GM21526 (cell line): Measurements from ENCODE around the gene ASB14.

ENCODE experiments used
- ATAC-seq: cut with Tn5 transposase; IDR thresholded peaks from one replicate; pipeline ENCODE4 v1.9.1; 2021; ENCODE audit warnings: moderate library complexity; ENCODE audit not compliant: unreplicated experiment, low FRiP score

ASB14 gene

DNA sequence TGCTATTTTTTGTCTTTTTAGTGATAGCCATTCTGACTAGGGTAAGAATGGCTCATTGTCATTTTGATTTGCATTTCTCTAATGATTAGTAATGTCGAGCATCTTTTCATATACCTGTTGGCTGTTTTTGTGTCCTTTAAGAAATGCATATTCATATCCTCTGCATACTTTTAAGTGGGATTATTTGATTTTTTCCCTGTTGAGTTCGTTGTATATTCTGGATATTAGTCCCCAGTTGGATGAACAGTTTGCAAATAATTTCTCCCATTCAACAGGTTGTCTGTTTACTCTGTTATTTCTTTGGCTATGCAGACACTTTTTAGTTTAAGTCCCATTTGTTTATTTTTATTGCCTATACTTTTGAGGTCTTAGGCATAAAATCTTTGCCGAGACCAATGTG, 30.6 kb downstream of the ASB14 start:
- no peak for ATAC-seq

DNA sequence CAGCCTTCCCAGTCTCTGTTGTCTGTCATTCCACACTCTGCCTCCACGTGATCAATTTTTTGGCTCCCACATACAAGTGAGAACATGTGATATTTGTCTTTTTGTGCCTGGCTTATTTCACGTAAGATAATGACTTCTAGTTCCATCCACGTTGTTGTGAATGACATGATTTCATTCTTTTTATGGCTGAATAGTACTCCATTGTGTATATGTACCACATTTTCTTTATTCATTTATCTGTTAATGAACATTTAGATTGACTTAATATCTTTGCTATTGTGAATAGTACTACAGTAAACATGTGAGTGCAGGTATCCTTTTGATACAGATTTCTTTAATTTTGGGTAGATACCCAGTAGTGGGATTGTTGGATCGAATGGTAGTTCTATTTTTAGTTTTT, 31.4 kb downstream of the ASB14 start:
- no peak for ATAC-seq

DNA sequence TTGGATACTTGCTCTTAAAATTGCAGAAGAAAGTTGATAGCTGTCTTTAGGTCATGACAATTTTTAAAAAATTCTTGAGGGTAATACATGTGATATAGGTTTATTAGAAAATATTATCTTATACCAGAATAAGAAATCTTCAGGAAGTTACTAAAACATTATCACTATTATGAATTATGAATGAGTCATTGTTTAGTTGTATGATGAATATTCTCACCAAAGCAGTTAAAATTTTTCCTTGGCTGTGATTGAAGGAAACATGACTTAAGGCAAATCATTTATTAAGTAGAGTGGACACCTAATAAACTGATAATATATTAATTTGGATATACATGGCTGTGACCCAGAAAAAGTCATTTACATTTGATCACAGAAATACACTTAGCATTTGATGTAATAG, 34.8 kb downstream of the ASB14 start:
- ATAC-seq, result no peak

DNA sequence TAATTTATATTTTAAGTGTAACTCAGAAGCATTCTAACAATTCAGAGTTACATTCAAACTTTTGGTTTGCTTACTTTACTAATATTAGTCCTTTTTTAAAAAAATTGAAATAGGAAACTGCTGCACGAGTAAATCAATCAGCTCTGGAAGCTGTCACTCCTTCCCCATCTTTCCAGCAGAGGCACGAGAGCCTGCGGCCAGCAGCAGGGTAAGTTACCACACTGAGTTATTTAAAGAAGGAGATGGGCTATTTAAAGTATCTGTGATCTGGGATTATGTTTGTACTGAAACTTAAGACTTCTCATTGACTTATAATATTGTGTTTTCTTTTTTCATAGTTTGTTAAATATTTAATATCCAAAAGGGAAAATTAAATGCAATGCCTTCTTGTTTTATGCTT, 35.6 kb downstream of the ASB14 start:
- ATAC-seq, result no peak

DNA sequence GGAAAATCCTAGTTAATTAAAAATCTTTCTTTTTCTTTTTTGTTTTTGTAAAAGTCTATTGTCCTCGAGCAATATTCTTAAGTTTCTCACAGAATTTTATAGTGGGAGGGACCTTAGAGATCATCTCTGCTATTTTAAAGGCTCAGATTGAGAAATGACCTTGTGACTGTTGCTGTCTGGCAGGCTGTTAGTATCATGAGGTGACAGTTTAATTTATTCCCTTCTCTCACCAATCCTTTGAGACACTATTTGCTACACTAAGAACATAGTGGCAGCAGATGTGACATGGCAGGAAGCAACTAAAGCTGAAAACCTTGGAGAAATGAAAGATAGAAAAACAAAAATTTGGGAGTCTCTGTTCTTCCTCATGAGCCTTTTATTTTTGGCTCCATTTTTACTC, 40.1 kb downstream of the ASB14 start:
- no peak for ATAC-seq

DNA sequence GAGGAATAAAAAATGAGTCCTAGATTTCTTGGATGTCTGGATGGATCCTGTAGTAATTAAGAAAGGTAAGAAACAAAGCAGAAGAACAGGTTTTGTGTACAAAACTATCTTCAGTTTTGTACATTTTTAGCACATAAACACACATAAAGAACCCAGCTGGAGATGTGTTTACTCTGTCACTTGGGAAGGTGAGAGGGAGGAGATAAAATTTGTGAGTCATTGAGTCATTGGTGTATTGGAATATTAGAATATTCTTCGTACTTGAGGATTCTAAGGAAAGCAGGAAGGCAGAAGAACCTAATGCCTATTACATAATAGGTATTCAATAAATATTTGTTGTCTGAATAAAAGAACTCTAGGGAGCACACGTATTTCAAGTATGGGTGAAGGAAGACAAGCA, 47.5 kb downstream of the ASB14 start:
- no peak for ATAC-seq

DNA sequence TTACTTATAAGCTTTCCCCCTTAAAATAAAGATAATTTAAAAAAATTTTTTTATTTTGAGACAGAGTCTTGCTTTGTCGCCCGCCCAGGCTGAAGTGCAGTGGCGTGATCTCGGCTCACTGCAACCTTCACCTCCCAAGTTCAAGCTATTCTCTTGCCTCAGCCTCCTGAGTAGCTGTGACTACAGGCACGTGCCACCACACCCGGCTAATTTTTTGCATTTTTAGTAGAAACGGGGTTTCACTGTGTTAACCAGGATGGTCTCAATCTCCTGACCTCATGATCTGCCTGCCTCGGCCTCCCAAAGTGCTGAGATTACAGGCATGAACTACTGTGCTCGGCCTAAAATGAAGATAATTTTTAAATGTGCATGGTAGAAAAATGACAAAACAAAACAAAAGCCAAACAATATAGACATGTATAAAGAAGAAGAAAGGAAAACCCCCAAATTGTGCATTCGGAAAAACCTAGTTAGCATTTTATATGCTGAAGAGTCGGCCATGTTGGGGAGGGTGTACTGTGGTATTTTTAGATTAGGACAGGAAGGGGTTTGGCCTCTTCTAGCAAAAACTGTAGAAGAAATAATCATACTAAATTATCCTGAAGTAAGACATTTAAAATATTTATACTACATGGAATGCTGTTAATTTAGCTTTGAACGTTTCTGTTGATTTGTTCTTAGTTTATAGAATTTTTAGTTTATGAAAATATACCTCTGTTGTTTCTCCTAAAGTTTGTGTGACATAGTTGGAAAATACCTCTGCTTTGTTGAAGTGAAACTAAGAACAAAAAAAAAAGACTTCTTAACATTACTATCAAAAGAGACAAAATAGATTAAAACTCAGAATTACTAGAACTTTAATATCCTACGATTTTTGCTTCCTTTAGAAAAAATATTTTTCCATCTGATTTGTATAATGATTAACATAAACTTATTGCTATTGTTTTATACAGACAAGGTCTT, 57.6 kb downstream of the ASB14 start:
- peak; percentile 57 for ATAC-seq

DNA sequence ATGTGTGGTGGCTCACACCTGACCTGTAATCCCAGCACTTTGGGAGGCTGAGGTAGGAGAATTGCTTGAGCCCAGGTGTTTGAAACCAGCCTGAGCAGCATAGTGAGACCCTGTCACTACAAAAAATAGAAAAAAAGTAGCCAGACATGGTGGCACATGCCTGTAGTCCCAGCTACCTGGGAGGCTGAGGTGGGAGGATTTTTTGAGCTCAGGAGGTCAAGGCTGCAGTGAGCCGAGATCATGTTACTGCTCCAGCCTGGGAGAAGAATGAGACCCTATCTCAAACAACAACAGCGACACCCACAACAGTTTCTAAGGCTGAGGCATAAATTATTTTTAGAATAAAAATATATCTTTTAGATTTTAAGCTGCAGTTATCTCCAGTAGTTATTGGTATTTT, 58.7 kb downstream of the ASB14 start:
- no peak for ATAC-seq

DNA sequence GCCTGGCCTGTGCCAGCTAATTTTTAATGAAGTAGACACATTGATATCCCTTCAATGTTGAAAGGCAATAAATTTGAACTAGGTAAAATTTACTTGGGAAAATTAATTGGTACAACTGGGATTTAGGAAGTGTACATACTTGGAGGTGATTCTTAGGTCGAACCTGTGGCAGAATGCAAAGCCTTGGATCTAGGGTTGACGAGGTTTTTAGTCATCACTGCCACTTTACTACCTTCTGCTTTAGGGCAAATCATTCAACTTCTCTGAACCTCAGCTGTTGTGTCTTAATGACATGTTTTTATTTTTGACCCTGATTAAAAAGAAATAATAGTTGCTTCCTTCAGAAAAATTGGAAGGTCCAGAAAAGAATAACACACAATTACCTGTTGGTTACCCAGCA, 62.5 kb downstream of the ASB14 start:
- no peak for ATAC-seq

DNA sequence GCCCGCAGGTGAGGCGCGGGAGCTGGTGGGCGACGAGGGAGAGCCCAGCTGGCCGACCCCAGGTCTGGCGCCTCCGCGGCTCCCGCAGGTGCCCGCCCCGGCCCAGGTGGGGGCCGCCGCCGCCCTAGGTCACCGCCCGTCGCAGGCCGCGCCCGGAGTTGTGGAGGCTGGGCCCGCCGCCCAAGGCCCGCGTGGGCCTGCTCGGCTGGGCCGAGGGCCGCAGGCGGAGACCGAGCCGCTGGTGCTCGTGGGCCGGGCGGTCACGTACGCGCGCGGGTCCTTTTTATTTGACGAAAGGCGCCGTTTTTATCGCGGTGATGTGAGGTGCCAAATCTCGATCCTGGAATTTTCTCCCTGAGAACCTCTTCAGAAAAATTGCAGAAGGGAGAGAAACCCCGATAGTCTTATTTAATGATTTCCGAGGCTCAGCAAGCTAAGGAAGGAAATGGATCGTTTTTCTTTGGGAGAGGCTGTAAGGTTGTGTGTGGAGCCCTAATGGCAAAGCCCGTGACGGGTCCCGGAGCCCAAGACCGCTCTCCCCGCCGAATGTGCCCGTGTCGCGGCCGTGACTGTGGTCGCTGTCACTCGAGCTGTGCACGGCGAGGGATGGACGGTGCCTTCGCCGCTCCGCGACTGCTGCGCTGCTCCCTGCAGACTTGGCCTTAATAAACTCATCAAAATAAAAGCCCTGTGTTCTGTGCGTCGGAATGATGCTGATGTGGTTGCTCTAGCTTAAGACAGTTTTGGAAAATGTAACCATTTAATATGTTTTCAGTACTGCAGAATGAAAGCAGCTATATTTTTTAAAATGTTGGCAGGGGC, 64.3 kb downstream of the ASB14 start:
- peak; percentile 39 for ATAC-seq

DNA sequence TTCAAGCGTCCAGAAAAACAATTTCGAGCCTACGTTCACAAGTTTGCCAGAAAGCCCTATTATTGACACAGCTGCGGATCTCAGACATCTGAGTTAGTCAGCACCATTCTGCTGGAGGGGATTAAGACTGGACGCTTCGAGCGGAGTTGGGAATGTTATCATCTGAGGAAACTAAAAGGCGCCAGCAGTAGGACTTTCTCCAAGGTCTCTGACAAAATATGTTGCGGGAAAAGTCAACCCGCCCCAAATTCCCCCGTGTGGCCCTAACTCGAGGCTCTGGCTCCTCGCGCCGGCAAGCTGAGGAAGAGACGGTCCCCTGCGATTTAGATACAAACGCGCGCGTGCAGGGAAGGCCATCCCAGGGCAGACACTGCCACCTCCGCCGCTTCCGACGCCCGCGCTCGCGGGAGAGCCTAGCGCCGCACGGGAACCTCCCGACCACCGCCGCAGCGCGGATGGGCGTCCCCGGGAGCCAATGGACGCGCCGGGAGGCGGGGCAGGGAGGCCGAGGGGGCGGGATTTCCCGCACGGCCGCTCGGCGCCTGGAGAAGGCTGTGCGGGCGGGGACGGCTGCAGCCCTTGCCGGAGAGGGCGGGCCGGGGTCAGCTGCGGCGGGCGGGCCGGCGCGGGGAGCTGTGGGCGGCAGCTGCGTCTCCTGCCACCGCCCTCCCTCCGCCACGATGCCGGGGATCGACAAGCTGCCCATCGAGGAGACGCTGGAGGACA, 65.1 kb downstream of the ASB14 start, which contains the start of gene APPL1:
TSS of gene APPL1 (plus strand) at position 526 of the 726 bp plus-strand sequence. CDS start at position 681, 155 bp downstream.
- peak; percentile 79 for ATAC-seq

DNA sequence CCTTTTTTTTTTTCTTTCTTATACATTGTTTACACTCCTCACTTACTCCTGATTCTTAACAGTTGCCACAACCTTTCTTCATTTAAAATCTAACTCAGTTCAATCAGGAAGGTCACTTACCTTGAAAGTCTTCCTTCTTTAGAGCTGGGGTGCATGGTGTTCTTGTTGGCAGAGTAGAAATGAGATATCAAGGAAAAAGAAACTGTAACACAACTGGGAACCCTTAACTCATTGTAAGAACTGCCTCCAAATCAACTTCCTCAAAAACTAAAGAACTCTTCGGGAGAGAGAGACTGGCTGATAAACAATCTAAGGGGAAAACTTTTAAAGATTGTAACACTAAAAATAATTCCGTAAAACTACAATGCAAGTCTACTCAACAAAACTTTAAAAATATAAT, 66.3 kb downstream of the ASB14 start:
- ATAC-seq, result no peak

DNA sequence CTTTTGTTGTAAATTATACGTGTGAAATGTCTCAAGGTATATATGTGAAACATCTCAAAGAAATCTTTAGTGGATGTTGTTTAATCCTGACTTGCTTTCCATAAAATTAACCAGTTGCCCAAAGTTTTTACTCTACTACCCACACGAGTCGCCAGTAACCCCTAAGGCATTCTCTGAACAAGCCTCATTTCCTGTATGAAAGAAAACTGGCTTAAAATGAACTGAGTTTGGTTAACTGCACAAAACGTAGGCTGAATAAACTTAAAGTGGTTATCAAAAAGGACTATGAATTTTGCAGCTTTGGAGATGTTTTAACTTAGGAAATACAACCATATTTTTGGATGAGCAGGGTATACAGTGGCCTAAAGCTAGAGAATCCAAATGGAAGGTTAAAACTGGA, 67.6 kb downstream of the ASB14 start:
- no peak for ATAC-seq

DNA sequence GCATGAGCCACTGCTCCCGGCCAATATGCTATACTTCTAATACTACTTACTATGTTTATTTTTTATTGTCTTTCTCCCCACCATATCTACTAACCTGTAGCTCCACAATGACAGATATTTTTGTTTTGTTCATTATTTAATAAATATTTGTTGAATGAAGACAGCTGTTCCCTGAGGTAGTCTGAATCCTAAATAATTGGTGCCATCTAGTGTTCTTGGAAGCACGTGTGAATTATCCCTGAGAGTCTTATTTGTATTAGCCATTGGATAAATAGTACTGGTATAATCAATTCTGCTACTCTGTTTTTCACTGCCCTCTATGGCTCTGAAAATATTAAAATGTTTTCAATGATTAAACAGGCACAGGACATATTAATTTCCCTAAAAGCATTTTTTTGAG, 70.6 kb downstream of the ASB14 start:
- no peak for ATAC-seq
